Suprapubic skin (tissue), 3 donors: ENCODE data around the gene PPP1R2C.

Source experiments
- CTCF ChIP-seq, 2 donors: fragments of 200-600 bp in 1 of 2; fragments of 450-650 bp in 1 of 2; sonication (generic) in 1 of 2; IDR thresholded peaks; one replicate each; pipeline ENCODE4 v1.5.1; 2016 to 2019; ENCODE audit warnings: antibody characterized with exemption in 2 of 2, mild to moderate bottlenecking in 1 of 2, moderate library complexity in 1 of 2
- POLR2AphosphoS5 ChIP-seq, 3 donors: sonication (generic); formaldehyde crosslinking; IDR thresholded peaks; one replicate each; pipeline ENCODE4 v1.6.1; 2017; ENCODE audit warnings: antibody characterized with exemption in 3 of 3

GRCh38 chrX:42755815-42756214 lies 22.1 kb downstream of the PPP1R2C start:
- TF ChIP-seq CTCF (IDR thresholded peaks at IDR 0.05) (no peak), POLR2AphosphoS5 (IDR thresholded peaks at IDR 0.05) (no peak)
